Amniotic stem cell (primary cell): ENCODE measurements around the gene KCP.

Experiments used
- DNase-seq: peaks from one replicate; lab custom pipeline; 2025; lab: John Stamatoyannopoulos, UW

The KCP gene

DNA sequence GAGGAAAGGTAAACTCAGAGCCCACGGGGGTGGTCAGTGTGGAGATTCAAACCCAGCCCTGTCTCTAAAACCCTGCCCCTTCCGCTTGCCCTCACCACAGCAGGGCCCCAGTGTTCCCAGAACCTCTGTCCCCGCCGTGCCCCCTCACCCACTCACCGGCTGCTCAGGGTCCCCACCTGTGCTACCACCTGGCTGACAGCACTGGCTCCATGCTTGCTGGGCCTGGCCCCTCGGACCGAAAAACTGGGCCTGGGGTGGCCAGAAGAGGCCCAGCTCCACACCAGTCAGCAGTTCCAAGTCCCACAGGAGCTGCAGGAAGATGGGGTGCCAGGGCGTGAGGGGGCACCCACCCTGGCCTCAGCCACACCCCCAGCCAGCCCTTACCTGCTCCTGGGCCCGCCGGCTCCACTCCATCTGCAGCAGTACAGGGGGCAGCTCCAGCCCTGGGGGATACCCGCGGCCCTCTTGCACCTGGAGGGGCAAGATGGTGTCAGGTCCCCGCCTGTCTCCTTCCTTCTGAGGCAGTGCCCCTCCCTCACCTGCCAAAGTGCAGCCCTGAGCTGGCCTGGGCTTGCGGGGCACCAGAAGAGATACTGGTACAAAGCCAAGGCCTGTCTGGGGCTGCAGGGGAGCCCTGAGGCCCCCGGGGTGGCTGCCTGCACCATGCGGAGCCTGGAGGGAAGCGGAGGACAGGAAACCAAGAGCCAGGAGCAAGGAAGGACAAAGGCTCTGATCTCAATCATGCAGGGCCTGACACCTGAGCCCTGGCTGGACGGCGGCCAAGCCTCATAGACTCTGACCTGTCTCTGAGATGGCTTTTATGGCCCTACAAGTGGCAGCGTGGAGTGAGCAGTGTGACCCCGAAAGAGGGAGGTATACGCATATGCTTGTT is 36.1 kb downstream of the KCP start:
- DNase-seq, result no peak

DNA sequence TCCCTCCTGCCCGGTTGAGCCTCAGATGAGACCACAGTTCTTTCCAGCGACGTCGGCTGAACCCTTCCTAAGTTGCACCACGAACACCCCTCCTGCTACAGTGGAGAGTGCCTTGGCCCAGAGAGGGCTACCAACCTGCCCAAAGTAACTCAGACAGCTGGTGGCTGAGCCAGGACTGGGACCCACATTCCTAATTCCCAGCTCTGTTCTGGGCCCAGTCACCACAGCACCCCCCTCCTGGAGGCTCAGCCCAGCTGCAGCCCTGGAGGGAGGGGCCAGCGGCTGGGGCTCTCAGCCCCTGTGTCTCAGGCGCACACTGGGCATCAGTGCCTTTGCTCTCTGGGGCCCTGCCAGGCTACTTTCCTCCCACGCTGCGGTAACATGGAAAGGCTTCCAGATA is 37.3 kb downstream of the KCP start:
- no peak for DNase-seq

DNA sequence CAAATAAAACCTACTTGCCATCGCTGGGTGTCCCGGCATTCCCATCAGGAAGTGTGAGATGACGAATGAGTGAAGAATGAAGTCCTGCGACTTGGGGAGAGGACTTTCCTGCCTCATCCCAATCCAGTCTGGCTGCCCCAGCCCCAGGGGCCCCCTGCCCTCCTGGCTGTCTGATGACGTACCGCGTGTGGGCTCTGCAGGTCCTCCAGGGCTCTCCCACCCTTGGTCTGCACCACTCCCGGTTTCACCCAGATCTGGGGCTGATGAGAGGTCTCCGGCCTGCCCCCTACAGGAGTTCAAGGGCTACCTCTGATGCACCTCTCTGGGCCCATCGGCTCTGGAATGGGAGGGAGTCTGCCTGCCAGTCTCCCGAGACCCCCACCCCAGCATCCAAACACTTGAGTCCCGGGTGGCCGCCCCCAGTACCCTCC is 38.1 kb downstream of the KCP start:
- no peak for DNase-seq

DNA sequence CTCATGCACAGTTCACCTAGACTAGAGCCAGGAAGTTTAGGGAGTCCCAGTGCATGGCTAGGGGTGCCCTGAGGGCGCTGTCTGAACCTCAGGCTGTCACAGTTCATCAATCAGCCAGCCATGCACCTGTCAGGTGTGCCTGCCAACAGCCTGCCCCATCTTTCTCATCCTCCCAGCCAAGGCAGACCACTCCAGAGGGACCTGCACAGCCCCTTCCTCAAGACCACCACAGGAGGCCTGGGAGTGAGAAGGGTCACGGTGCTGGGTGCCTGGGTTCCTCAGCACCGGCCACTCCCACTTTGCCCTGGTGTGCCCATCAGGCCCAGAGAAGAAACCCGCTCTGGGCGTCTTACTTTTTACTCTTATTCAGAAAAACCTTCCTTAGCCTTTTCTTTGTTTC is 39.5 kb downstream of the KCP start:
- DNase-seq, result no peak

DNA sequence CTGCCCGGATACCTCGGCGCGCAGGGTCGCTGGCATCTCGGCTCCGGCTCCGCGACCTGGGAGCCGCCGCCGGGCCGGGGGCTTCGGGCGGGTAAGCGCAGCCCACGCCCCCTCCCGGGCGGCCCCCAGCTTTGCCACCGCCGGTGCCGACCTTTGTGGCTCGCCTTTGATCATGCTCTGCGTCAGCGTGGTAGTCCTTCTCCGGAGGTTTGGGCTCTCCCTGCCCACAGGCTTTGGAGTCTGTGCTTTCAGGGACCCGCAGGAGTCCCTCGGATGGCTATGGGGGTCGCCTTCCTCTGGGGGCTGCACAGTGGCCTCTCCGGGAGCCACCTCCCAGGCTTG is 40.6 kb downstream of the KCP start:
- no peak for DNase-seq

DNA sequence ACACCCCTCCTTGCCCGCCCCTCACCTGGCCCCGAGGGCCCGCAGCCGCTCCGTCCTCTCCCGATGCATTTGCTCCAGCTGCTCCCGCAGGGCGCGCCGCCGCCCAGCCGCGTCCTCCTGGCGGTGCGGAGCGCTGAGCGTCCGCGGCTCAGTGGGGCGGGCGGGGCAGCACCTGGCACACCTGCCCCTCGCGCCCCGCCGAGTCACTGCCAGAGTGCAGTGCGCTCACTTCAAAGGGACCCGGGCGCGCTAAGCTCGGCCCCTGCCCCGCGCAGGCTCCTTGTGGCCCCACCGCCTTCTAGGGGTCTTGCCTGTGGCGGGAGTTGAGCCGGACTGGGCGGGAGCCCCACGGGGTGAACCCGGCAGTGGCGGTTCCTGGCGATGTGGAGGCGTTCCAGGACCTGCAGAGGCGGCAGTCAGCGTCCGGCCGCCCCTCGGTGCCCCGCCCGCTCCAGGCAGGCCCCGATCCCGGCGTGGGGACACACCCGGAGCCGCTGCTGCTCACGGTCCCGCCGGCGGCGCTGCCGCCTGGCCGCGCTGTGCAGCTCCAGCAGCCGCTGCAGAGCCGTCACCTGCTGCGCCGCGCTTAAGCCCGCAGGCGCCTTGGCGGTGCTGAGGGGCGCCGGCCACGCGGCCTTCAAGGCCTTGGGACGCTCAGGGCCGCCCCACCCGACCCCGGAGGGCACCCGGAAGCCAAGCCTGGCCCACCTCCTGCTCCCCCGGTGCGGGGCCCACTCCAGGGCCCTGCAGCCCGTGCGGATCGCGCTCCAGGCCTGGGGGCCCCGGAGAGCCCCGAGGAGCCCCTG is 41.2 kb downstream of the KCP start:
- DNase-seq, result no peak

DNA sequence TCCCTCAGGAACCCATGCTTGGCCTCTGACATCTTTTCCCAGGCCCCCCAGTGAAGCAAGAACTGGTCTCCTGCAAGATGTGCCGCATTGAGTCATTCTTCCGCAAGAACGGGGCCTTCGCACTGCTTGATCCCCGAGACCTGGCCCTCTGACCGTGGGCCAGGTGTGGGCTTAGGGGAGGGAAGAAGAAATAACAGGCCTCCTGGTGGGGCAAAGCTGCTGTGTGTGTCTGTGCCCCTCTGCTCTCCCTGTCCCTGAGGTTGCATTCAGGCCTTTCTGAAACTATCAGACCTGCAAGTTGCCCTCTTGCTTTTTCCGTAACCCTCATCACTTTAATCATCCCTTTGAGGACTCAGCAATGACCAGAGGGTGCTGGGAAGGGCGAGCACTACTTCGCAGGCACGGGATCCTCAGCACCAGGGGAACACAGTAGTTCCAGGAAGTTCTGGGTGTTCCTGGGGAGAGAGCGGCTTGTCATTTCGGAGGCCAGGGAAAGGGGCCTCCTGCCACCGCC is 41.8 kb downstream of the KCP start:
- no peak for DNase-seq

DNA sequence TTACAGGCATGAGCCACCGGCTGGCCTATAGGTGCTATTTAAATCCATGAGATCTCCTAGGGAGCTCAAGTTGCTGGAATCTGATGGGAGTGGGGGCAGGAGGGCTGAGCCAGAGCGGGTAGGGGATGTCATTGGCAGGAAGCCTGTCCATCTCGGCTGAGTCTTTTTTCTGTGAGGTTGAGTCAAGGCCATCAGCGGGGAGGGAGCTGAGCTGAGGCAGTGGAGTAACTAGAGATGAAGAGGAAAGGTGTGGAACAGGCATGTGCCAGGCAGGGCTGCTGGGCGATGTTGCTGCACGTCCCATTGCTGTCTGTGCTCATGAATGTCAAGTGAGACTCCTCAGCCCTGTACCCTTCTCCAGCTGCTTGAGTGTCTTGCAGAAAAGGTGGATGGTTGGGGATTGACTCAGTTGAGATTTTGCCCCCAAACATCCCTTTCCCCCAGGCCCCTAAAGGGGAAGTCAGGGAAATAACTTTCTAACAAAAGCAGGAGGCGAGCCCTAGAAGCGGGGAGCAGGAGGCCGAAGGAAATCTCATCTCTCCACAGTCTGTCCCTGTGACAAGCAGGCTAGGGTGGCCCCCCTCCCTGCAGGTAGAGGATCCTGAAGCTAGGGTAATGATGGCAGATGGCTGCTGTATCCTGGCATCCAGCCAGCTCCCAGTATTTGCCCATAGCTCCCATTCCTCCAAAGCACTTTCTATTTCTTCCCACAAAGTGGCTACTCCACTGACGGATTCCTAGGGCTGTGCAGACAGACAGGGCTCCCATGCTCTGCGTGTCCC is 42.5 kb downstream of the KCP start:
- no peak for DNase-seq

DNA sequence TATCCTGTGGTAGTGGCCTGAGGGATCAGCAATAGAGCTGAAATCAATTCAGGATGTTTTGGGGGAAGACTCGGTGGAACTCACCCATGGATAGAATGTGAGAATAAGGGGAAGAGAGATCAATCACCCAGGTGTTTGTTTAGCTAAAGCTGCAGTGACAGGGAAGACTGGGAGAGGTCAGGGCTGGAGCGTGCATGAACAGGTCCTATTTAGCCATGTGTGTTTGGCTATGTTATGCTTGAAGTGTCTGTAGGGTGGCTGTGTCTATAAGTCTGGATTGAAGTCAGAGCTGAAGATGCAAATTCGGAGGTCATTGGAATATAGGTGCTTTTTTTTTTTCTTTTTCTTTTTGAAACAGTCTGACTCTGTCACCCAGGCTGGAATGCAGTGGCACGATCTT is 43.3 kb downstream of the KCP start:
- no peak for DNase-seq

DNA sequence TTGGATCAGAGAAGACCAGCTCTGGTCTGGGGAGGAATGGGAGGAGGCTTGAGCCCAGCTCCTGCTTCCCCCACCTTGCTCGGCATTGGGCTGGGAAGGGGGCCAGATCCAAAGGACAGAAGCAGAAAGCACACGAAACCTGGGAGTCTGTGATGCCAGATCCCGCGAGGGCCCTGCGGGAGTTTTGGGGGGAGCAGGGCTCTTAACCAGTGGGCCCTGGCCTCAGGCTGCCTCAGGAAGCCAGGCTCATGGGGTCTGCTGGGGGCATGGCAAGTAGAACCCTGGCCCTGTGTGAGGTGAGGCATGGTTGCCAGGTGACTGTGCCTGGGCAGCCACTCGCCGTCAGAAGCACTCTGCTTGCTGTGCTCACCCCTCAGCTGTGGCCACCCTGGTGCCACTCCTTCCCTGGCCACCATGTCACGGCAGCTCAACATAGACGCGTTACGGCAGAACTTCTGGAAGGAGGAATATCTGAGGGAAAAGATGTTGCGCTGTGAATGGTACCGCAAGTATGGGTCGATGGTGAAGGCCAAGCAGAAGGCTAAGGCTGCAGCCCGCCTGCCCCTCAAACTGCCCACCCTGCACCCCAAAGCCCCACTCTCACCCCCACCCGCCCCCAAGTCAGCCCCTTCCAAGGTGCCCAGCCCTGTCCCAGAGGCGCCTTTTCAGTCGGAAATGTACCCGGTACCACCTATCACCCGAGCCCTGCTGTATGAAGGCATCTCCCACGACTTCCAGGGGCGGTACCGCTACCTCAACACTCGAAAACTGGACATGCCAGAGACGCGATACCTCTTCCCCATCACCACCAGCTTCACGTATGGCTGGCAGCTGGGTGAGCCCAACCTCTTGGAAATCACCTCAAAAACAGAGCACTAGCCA is 44.3 kb downstream of the KCP start:
- DNase-seq, result no peak

DNA sequence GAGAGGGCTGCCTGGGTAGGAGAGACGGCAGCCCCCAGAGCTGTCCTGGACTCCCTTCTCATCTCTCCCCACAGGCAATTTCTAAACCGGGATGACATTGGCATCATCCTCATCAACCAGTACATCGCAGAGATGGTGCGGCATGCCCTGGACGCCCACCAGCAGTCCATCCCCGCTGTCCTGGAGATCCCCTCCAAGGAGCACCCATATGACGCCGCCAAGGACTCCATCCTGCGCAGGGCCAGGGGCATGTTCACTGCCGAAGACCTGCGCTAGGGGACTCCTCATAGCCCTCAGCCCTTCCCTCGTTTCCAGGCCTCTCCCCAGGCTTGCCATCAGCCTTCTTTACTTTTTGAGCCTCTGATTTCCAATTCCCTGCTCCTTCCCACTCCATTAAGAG is 45.2 kb downstream of the KCP start:
- DNase-seq, result no peak

DNA sequence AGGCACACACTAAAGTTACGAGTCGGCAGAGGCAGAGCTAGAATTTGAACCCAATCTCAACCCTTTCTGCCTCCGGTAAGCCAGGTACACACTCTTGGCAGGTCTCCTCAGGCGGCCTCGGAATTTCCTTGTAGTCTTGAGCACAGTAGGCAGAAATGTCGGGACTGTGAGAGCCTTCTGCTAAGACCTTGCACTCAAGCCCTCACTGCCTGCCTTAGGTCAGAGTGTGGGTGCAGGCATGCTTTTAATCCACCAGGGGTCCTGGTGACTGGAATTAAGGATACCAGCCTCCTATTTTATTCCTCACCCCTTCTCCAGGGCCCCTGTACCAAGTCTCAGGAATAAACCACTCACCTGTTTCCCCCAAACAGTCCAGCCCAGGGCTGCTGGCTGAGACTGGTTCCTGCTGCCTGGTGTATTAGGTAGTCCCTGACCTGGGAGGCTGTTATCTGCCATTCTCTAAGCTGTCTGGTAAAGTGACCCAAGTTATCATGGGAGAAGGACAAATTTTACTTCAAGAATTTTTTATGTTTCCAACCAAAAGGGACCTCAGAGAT is 47.0 kb downstream of the KCP start:
- DNase-seq, result no peak

DNA sequence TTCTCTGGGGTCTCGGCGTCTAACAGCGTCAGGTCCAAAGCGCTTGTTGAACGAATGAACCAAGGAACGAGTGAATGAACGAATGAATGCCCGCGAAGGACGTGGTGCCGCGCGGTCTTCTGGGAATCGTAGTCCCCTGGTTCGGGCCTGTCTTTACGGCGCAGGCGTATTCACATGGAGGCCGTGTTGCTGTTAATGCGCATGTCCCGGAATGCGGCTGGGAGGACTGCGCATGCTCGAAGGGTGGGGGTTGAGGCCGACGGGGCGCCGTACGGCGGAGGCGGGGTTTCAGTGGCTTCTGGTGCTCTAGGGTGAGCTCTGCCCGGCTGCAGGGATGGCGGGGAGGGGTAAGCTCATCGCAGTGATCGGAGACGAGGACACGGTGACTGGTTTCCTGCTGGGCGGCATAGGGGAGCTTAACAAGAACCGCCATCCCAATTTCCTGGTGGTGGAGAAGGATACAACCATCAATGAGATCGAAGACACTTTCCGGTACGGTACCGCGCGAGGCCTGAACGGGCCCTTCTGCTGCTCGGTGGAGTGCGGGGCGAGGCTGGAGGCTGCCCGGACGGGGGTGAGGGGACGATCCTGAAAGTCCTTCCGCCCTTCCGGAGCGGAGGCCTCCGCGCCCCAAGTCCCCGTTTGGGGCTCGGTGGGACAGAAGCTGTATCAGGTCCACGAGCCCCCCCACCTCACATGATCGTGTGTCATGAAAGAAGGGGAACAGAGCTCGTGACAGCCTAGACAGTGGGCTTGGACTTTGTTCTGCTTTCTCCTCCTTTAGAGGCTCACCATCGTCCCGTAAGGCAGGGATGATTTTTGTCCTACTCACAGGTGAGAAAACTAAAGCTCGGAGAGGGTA is 47.7 kb downstream of the KCP start, which contains the start of gene ATP6V1F:
Gene ATP6V1F (plus strand): TSS at position 286 of the 862 bp plus-strand sequence. CDS start 49 bp downstream, at position 335.
- peak; percentile 83 for DNase-seq

DNA sequence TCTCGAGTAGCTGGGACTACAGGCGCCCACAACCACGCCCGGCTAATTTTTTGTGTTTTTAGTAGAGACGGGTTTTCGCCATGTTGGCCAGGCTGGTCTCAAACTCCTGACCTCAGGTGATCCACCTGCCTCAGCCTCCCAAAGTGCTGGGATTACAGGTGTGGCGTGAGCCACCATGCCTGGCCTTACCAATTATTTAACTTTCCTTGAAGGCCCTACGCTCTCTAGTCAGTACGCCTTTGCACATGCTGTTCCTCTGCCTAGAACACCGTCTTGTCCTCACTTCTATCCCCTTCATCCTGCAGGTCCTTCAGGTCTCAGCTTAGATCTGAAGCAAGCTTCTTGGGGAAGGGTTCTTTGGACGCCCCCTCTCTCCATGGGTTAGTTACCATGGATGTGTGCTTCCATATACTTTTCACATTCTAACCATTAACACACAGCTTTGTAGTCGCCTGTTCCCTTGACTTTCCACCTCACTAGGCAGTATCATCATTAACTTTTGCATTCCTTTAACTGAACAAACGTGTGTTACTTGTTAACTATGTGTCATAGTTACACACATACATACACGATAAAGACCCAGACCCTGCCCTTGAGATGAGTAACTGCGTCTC is 48.4 kb downstream of the KCP start:
- no peak for DNase-seq

DNA sequence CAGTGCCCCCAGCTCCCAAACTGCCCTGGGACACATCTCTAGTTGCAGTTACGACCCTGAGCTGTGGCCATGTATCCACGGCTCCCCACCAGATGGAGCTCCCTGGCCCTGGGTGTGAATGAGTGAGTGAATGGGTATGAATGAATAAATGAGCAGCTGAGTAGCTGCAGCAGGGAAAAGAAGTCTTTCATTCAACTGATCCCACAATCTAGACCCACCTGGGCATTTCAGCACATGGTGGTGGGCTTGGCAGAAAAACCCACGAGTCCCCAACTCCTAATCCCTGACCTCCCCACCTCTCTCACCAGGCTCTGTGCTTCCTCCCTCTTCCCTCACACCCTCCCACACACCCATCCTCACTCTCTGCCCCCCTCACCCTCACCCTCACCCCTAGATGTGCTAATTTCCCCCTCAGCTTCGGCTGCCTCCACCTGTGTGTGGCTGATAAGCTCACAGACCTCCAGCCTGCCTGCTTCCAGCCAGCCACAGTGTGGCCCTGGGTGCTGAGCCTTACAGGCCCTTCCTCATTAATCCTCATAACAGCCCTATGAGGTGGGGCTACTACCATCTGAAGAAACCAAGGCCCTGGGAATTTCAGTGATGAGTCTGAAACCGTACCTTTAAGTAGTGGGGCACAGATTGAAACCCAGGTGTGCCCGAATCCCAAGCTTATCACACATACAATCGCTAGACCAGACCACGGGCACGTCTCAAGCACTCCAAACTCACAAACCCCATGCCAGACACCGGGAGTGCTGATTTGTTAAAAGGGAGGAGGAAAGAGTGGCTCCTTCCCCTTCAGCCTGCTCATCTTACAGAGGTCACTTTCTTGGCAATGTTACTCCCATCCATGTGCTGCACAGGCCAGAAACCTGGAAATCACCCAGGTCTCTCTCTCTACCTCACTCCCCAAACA is 50.1 kb downstream of the KCP start:
- DNase-seq, result no peak

DNA sequence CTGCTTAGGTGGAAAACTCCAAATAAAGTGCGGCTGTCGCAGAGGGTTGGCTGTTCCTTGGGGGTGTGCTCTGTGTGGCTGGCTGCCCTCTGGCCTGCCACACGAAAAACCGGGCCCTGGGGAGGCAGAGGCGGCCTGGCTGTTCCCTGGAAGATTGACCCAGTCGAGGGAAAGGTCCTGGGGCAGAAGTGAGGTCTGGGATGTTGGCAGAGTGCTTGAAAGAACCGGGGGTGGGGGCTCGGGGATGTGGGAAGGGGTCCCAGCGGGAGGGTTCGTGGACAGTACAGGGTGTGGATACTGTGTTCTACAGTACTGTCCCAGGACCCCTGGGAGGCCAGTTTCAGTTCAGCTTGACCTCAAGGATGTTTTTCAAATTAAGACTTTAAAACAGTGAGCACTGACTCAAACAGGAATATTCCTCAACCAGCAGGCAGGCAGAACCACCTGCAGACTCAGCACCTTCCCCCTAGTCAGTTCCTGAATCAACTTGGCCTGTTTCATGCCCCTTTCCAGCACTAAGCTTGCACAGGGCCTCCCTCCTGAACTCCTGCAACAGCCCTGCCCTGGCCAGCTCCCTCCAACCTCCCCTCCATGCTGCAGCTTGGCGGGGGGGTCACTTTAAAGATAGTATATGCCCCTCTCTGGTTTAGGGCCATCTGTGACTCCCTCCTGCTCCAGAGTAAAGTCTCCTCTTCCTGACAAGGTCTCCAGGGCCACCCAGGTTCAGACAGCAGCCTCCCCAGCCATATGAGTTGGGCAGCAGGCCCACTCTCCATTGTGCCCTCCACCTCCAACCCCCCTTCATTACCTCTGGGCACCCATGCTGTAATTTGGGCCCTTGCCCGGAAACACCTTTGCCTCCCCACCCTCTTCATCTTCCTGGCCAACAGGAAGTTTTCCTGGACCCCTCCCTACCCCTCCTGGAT is 51.0 kb downstream of the KCP start:
- no peak for DNase-seq
